Erythroblast (primary cell): ENCODE data around the gene CHRNA4.

Source experiments
- GATA1 ChIP-seq: IDR thresholded peaks from 2 replicates; pipeline ENCODE4 v1.6.1; 2011; ENCODE audit warnings: low read depth, mild to moderate bottlenecking, control low read depth, low read length, moderate library complexity
- POLR2A ChIP-seq: IDR thresholded peaks from 2 replicates; pipeline ENCODE4 v1.6.1; 2011; ENCODE audit warnings: mild to moderate bottlenecking, low read length

DNA sequence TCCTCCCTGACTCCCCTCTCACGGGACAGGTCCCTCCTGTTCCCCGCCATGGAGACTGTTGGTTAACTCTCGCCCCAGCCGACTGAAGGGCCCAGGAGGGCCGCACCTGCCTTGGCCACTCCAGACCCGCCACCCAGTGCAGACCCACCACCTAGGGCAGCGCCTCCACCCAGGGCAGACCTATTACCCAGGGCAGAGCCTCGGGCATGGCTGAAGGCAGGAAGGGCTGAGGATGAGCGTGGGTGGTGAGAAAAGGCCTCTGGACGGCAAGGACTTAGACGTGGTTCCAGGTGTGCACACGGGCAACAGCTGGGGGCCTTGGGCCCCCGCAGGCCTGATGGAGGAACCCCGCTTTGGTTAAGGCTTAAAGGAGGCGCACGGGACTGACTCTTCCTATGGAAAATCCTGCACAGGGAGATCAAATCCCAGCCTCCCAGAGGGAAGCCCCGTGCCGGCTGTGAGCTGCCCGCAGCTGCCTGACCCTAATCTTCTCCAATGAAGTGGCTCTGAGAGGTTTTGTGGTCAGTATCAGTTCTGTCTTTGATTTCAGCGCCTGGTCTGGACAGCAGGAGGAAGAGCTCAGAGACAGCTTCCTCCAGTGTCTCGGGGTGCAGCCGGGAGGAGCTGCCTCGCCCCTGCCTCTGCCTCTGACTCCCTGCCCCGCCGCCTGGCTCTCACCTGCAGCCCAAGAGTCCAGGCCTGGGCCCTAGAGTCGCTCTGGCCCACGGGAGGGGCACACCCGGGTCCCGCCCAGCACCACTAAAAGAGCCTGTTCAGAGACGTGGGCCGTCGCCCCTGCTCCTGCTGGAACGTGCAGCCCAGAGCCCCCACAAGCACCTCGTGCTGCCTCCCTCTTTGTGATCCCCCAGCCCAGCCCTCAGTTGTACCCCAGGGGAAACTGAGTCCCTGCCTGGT, 12.1 kb upstream of the CHRNA4 start:
- TF ChIP-seq POLR2A (no peak), GATA1 (no peak)
